Measurements from ENCODE around the gene SDR39U1.

GRCh38 chr14:24430682-24431568 lies 11.7 kb downstream of the SDR39U1 start:
- TF ChIP-seq CTCF (IDR thresholded peaks at IDR 0.05; ENCODE audit: poor library complexity, severe bottlenecking) (no peak), EZH2 (IDR thresholded peaks at IDR 0.05; ENCODE audit: borderline replicate concordance, insufficient read depth, low read length, poor library complexity, severe bottlenecking) (no peak), POLR2AphosphoS5 (IDR thresholded peaks at IDR 0.05) (no peak), REST (IDR thresholded peaks at IDR 0.05; ENCODE audit: borderline replicate concordance) (no peak), TAF1 (IDR thresholded peaks at IDR 0.05; ENCODE audit: low read depth) (no peak), MXI1 (conservative IDR thresholded peaks at IDR 0.05; ENCODE audit: poor library complexity, severe bottlenecking) (no peak), EP300 (conservative IDR thresholded peaks at IDR 0.05; ENCODE audit: poor library complexity, severe bottlenecking) (no peak)

Data from neural cell (in vitro differentiated cells).